Activated naive CD4-positive, alpha-beta T cell treated with anti-CD3 and anti-CD28 coated beads, Interleukin-2, amount 50 U/mL, for 72 hours (primary cell): Measurements from ENCODE around the gene PGAM2. TPM values are rescaled to one million over a fixed set of nuclear protein-coding genes. Genes with fewer than 3 reads are reported as not detected.

Experiments used
- ATAC-seq, 2 donors: fragments of 150-1000 bp; cut with Tn5 transposase; 2 replicates each; pipeline ENCODE4 v1.10.0; 2021; ENCODE audit warnings: mild to moderate bottlenecking in 2 of 2, moderate library complexity in 2 of 2
- DNase-seq, 2 donors: peaks; one replicate each; pipeline ENCODE4 v3.0.0; 2021 to 2022; ENCODE audit warnings: low spot score in 2 of 2
- H3K27ac Mint-ChIP-seq, 2 donors: one replicate each; pipeline ENCODE4 v1.8.0; 2022; ENCODE audit warnings: mild to moderate bottlenecking in 2 of 2, mixed read lengths in 2 of 2
- H3K36me3 Mint-ChIP-seq, 2 donors: one replicate each; pipeline ENCODE4 v1.8.0; 2022; ENCODE audit warnings: mixed read lengths in 2 of 2
- H3K9me3 Mint-ChIP-seq, 2 donors: one replicate each; pipeline ENCODE4 v1.8.0; 2022; ENCODE audit warnings: mixed read lengths in 2 of 2
- total RNA-seq, 2 donors: library from RNA; stranded (reverse); gene quantifications; one replicate each; pipeline ENCODE4 v1.2.3, GENCODE V29; 2022

The PGAM2 gene
- total RNA-seq, 2 donors from 2014 or later = 0.64 to 1.0 TPM

DNA sequence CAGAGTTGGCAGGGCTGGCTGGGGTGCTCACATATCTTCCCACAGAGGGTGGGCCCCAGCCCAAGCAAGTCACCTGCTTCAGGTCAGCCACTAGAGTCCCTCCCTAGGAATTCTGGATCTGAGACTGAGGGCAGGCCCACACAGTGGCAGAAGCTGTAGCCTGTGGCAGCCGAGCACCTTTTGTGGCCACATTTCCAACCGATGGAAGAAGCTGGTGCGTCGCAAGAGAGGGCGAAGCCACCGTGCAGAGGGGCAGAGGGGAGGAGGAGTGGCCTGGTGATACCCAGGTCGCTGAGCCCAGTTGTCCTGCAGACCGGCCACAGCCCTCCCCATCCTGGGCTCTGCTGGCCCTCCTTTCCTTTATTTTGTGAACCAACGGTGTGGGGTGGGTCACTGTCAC, 11.7 kb upstream of the PGAM2 start:
- peak overlapping the region in 1 of 2 donors; percentile 50 for H3K27ac Mint-ChIP-seq
- H3K36me3 Mint-ChIP-seq = peaks cover 15 to 20% of the 10 kb centered on the region in 2 donors
- no peaks in the 10 kb centered on the region for H3K9me3 Mint-ChIP-seq
- no peak for DNase-seq
- ATAC-seq = no peak

DNA sequence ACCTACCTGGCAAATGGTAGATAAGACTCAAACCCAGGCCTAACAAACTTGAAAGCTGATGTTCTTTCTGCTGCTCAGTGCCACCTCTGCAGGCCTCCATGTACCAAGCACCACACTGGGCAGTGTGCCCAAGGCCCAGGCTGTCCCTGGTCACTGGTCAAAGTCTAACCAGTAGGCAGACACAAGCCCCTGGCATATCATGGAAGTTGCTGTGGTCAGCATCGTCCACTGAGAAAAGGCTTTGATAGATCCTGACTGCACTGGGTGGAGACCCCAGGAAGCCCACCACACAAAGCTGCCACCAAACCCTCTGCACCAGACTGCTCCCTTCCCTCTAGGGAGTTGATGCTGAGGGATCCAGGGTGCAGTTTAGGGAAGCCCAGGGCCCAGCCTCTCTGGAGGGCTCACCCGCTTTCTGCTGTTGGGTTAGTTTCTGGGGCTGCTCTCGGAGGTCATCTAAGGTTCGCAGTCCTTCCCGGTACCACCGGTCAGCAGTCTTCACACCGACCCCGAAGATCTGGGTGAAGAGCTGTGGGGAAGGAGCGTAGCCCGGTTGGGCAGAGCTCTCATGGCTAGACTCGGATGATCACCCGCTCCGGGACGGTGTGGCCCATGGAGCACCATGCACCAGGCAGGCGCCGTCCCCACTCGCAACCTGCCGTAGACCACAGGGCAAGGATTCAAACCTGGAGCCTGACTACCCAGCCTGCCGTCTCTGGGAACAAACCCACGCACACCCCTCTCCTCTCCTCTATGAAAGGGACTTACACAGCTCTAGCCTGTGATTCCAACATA, 10.9 kb upstream of the PGAM2 start:
- no peak for DNase-seq
- no peaks in the 10 kb centered on the region for H3K9me3 Mint-ChIP-seq
- no peak for ATAC-seq
- H3K27ac Mint-ChIP-seq = no peak overlapping the region
- H3K36me3 Mint-ChIP-seq = peaks cover 12 to 13% of the 10 kb centered on the region in 2 donors

DNA sequence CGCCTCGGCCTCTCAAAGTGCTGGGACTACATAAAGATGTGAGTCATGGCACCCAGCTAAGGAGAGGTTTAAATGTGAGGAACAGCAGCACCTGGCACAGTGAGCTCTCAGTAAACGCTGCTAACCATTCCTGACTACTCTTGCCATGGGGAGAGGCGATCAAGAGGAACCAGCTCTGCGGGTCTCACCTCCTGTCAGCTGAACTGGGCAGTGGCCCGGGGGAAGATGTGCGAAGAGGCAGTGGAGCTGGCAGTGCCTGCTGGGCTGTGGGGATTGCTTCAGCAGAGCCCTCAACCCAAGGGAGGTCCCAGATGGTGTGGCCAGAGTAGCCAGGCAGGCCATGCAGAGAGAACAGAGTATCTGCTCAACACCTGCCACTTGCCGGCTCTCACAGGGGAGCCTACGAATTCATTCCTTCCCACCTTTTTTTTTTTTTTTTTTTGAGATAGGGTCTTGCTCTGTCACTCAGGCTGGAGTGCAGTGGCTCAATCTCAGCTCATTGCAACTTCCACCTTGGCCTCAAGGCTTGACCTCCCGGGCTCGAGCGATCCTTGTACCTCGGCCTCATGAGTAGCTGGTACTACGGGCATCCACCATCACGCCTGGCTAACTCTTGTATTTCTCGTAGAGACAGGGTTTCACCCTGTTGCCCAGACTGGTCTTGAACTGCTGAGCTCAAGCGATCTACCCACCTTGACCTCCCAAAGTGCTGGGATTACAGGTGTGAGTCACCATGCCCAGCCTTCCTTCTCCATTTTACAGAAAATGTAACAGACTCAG, 10.1 kb upstream of the PGAM2 start:
- no peak for DNase-seq
- no peaks in the 10 kb centered on the region for H3K9me3 Mint-ChIP-seq
- no peak overlapping the region for H3K27ac Mint-ChIP-seq
- ATAC-seq = no peak
- peaks cover 7% of the 10 kb centered on the region in 2 donors for H3K36me3 Mint-ChIP-seq

DNA sequence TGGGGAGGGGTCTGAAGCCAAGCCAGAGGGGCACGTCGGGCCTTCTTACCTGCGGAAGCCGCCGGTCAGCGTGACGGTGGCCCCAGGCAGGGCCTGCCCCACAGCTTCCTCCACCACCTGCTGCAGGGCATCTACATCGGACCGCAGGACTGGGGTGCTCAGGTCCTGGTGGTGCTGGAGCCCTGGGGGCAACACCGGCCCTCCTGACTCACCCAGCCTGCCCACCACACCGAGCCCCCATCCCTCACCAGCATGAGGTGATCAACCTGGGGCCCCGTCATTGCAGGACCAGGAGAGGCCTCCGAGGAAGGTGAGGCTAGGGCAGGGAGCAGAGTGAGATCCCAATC, 9.0 kb upstream of the PGAM2 start:
- peak in 1 of 2 donors; percentile 14 for ATAC-seq
- DNase-seq = no peak
- no peaks in the 10 kb centered on the region for H3K9me3 Mint-ChIP-seq
- H3K36me3 Mint-ChIP-seq = peaks cover 7% of the 10 kb centered on the region in 2 donors
- peak overlapping the region in 1 of 2 donors; percentile 46 for H3K27ac Mint-ChIP-seq

DNA sequence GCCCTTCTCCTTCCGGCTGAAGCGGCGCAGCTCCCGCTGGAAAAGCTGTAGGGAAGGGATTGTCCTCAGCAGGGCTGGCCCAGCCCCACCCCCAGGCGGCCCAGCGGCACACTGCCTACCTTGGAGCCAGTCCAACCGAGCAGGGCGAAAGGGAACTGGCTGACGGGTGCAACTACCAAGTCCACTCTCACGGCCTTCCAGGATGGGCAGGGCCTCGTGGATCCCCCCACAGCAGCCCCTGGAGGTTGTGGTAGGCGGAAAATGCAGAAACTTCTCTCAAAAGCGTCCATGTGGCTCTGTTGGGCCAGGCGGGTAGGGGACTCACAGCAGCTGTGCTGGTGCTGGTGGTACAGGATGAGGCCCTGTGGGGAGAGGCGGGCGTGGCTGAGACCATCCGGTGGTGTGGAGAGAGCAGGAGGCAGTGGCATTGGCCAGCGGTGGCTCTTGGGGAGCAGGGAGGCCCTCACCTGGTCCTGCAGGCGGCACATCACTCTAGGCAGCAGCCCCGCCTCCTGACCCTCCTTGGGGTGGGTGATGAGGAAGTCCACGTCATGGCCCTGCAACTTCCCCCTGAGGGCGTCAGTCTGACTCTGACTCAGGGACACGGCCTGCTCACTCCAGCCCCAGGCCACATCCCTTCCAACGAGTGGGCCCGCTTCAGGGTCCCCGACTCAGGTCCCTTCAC, 8.4 kb upstream of the PGAM2 start:
- H3K36me3 Mint-ChIP-seq = peaks cover 7% of the 10 kb centered on the region in 2 donors
- DNase-seq = no peak
- H3K27ac Mint-ChIP-seq = peak overlapping the region in 1 of 2 donors; percentile 46

DNA sequence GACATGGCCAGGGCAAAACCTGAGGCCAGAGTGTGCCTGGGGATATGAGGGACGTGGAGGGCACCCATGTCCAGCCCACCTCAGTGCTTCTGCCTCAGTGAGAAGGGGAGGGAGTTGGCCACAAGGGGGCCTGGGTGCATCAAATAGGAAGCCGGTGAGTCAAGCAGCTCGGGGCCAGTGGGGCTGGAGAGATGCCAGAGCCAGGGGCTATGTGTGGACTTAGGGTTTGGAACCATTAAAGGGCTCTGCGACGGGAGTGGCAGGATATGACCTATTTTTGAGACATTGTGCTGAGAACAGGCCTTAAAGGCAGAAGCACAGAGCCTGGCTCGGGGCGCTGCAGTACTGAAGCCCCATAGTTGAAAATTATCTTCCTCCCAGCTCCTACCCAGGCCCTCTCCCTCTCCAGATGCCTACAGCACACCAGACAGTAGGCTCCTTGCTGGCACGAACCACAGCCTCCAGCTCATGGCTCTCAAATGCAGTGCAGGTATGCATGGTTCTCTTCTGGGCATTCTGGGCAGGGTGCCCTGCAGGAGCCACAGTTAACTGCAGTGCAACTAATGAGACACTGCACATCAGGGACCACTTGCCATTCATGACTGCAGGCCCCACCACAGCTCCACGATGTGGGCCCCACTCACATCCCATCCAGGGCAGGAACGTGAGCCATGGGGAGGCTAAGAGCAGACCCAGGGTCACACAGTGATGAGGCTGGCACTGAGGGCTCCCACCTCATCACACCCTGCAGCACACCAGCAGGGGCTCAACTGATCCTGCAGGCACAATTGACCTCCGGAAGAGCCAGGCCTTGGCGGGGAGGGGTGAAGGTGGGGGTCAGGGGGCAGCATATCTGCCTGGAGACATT, 7.2 kb upstream of the PGAM2 start:
- H3K27ac Mint-ChIP-seq = peak overlapping the region in 1 of 2 donors; percentile 33
- peak; percentile 38 to 63 for ATAC-seq
- H3K36me3 Mint-ChIP-seq = peaks cover 2% of the 10 kb centered on the region in 2 donors
- H3K9me3 Mint-ChIP-seq = no peaks in the 10 kb centered on the region
- DNase-seq = peak in 1 of 2 donors; percentile 50

More for the DNA sequence above, 8.4 kb upstream of the PGAM2 start:
- H3K9me3 Mint-ChIP-seq = no peaks in the 10 kb centered on the region
- ATAC-seq = peak; percentile 74 to 85

DNA sequence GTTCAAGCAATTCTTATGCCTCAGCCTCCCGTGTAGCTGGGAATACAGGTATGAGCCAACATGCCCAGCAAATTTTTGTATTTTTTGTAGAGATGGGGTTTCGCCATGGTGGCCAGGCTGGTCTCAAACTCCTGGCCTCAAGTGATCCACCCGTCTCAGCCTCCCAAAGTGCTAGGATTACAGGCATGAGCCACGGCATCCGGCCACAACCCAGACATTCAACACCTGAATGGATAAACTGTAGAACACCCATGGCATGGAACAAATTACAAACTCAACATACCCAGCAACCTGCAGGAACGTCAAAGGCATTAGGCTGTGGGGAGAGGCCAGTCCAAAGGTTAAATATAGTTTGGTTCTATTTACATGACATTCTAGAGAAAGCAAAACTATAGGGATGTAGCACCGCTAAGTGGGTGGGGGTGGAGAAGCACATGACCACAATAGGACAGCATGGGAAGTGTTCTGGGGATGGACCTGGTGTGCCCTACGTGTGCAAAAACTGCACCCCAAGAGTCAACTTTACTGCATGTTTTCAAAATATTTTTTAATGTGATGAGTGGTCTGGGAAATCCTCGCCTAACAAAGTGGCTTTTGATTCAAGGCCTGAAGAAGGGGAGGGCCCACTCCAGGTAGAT, 6.5 kb upstream of the PGAM2 start:
- Mint-ChIP-seq H3K9me3 (no peaks in the 10 kb centered on the region), H3K27ac (no peak overlapping the region)
- no peak for ATAC-seq

DNA sequence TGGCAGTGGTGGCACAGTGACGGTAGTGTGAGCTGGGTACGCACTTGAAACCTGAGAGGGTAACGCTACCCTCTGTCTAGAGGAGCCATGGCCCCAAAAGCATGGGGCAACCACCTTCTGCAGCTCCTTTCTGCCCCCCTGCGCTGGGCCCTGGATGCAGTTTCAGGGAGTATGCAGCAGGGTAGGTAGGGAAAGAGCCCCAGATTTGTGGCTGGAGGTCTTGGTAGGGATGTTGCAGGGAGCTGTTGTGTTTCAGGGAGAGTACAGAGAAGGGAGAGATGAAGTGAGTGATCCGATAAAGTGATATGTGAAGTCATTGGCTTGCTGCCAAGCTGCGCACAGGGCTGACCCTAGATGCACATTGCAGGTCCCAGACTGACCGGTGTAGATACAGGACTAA, 2.7 kb upstream of the PGAM2 start:
- DNase-seq = no peak
- Mint-ChIP-seq H3K27ac (peak overlapping the region in 1 of 2 donors; percentile 26), H3K36me3 (no peaks in the 10 kb centered on the region), H3K9me3 (no peaks in the 10 kb centered on the region)
- no peak for ATAC-seq

More for the DNA sequence above, 6.5 kb upstream of the PGAM2 start:
- DNase-seq = no peak
- H3K36me3 Mint-ChIP-seq = no peaks in the 10 kb centered on the region

DNA sequence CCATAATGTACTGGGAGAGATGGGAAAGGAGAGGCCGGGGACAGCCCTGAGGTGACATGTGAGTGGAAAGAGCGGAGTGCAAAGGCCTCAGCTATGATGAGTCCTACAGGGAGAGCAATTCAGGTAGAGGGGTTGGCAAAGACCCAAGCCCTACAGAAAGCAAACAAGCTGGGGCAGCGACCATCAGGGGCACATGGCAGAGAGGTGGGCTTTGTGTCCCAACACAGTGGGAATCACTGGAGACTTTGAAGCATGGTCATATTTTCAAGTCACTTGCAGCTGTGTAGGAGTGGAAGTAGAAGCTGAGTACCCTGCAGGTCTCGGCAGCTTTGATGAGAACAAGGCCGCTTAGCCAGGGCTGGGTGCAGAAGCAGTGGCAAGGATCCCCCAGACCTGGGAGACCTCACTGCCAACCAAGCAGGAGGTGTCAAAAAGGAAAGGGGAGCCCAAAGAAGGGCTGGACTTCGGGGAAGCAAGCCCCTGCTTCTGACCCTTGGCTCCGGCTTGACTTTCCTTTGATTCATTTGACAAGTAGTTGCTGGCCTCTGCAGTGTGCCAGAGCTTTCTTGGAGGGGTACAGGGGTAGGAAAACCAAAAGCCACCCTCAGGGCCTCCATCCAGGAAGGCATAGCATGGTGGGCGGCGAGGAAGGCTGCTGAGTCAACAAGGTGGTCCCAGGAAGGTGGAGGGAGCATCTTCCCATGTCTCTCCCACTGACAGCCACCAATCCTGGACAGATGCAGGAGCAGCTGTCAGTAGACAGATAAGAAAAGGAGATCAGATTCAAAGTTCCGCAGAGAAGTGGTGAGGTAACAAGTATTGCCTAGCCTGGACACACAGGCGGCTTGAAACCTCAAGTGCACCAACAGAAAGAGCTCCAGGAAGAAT, 1.9 kb upstream of the PGAM2 start:
- Mint-ChIP-seq H3K9me3 (no peaks in the 10 kb centered on the region), H3K27ac (peak overlapping the region; percentile 31 to 90), H3K36me3 (no peaks in the 10 kb centered on the region)
- DNase-seq (no peak), ATAC-seq (peak; percentile 1 to 15)

DNA sequence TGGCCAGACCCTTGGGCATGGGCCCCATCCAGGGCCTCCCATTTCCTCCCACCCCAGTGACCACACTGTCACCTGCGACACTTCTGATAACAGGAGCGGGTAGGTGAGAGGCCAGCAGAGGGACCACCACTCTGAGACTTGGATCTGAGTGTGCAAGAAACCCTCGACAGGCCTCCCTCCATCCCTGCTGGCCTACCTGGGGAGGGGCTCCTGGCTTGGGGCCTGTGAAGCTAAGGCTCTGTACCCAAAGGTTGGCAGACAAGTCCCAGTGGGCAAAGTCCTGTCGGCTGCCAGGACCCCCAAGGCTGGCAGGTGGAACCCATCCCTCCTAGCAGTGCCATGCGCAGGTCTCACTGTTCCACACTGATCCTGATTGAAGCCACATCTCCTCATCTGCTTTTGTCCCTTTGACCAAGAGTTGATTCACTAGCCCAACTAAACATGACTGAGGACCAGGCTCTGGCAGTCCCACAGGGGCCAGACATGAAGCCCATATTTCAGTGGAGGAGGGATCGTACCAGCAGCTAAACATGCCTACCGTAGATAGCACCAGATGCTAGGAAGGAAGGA, 1.2 kb upstream of the PGAM2 start:
- DNase-seq = peak in 1 of 2 donors; percentile 52
- Mint-ChIP-seq H3K27ac (peak overlapping the region; percentile 31 to 90), H3K9me3 (no peaks in the 10 kb centered on the region), H3K36me3 (no peaks in the 10 kb centered on the region)
- peak in 1 of 2 donors; percentile 3 for ATAC-seq

DNA sequence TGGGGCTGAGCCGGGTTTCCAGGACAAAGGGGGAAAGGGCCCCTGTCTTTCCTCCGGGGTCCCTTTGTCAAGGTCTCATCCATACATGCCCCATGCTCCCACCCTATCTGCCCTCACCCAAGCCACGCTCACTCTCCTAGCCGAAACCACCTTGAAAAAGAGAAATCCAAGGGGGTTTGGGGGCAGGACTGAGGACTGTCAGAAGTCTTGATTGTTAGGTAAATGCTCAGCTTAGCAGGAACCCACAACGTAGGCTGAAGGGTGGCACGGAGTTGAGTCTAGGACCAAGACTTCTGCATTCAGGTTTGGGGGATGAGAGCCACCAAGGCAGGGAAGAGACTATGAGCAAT, 719 bp upstream of the PGAM2 start:
- ATAC-seq (peak in 1 of 2 donors; percentile 2), DNase-seq (no peak)
- Mint-ChIP-seq H3K9me3 (no peaks in the 10 kb centered on the region), H3K36me3 (no peaks in the 10 kb centered on the region), H3K27ac (peak overlapping the region in 1 of 2 donors; percentile 15)

DNA sequence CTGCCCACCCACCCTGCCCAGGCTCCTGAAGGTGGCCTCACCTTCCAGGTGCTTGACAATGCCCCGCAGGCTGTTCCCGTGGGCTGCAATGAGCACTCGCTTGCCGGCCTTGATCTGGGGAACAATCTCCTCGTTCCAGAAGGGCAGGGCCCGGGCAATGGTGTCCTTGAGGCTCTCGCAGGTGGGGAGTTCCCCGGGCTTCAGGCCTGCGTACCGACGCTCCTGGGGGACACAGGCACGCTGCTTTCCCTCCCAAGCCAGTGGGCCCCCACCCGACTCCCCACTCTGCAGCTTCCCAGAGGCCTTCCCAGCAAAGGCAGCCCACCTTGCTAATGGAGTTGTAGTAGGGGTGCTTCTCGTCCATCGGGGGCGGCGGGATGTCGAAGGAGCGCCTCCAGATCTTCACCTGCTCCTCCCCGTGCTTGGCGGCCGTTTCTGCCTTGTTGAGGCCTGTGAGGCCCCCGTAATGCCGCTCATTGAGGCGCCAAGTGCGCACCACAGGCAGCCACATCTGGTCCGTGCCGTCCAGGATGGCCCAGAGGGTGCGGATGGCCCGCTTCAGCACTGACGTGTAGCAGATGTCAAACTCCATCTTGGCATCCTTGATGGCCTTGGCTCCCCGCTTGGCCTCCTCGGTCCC, 456 bp downstream of the PGAM2 start:
- H3K36me3 Mint-ChIP-seq = peaks cover 0 to 2% of the 10 kb centered on the region in 2 donors
- DNase-seq = peak in 1 of 2 donors; percentile 53
- ATAC-seq = no peak
- no peaks in the 10 kb centered on the region for H3K9me3 Mint-ChIP-seq
- H3K27ac Mint-ChIP-seq = peak overlapping the region in 1 of 2 donors; percentile 15

DNA sequence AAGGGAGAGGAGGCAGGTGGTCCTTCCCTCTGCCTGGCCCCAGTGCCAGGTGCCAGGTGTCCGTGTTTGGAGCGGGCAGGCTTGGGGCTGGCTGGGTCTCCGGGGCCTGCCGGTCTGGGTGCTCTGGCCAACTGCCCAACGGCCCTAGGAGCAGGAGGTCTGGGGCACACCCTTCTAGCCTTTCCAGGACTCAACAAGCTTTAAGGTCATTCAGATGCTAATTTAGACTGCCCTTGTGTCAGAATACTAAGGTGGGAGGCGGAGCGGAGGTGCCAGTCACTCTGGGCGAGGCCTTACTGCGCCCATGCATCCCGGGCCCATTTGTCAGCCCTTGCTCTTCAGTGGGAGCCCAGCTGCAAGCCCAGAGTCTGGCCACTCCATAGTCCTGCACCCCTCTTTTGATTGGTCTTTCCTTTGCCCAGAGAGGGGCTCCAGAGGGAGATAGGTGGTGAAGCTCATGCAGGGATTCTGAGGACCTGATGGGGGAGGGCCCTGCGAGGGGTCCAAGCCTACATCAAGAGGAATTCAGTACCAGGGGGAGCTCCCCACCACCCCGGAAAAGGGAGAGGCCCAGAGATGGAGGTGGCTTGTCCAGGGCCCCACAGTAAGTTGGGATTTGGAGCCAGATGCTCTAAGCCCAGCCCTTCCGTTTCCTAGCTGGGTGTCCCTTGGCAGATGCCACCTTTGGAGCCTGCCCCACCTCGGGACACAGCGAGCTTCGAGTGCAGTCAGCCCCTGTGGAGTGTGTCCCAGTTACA, 1.3 kb downstream of the PGAM2 start:
- peak overlapping the region in 1 of 2 donors; percentile 48 for H3K27ac Mint-ChIP-seq
- H3K36me3 Mint-ChIP-seq = peaks cover 0 to 4% of the 10 kb centered on the region in 2 donors
- peak in 1 of 2 donors; percentile 52 for DNase-seq
- H3K9me3 Mint-ChIP-seq = no peaks in the 10 kb centered on the region
- ATAC-seq = no peak

DNA sequence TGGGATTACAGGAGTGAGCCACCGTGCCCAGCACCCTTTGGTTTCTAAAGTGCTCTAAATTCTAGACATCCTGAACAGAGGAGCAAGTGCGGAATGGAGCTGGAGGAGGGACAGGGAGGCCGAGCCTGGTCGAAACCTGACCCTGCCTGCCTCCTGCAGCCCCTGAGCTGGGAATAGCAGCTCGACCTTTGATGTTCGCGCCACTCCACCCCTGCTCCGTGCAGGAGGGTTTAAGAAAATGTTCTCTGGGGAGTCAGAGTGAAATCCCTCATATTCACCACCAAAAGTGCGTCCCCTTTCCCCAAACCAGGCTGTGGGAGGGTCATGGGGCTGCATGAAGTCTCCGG, 1.8 kb downstream of the PGAM2 start:
- ATAC-seq (no peak), DNase-seq (peak in 1 of 2 donors; percentile 52)
- H3K36me3 Mint-ChIP-seq = peaks cover 0 to 8% of the 10 kb centered on the region in 2 donors
- H3K9me3 Mint-ChIP-seq = no peaks in the 10 kb centered on the region
- peak overlapping the region in 1 of 2 donors; percentile 48 for H3K27ac Mint-ChIP-seq
